H1 (cell line): ENCODE data around the gene KLHL17. TPM values are rescaled to one million over a fixed set of nuclear protein-coding genes. Genes with fewer than 3 reads are reported as not detected.

Experiments
- polyA plus RNA-seq, 7 experiments: library from polyadenylated mRNA; depleted of rRNA in 3 of 7; stranded (reverse) in 5 of 7; unstranded in 2 of 7; fragments of >200 nt in 5 of 7; fragments of 200-250 nt in 2 of 7; gene quantifications; 1 replicate in 5 of 7; 2 replicates in 1 of 7; 4 replicates in 1 of 7; pipeline versions ENCODE4 v1.2.1 to v1.2.3, GENCODE V29; 2011 to 2013; ENCODE audit warnings: missing spikeins in 2 of 7, mixed read lengths in 2 of 7
- total RNA-seq: library from RNA; stranded (reverse); fragmentation: NEBNext Ultra II Directional; extraction: Animal tissue kit (Norgen Biotek cat#: 25700); gene quantifications from 2 replicates; pipeline ENCODE4 v1.2.1, GENCODE V29; 2021
- TF ChIP-seq, protein P1 (sequence below): fragments of 300-600 bp; sonication (generic); IDR thresholded peaks from 2 replicates; pipeline ENCODE4 v1.7.1; 2012; ENCODE audit warnings: low read length, moderate library complexity, mild to moderate bottlenecking, inconsistent platforms; ENCODE audit not compliant: insufficient replicate concordance

Gene KLHL17
- total and polyA plus RNA-seq, 2 of the 8 experiments (the other 6 are each of a cell fraction or from before 2014, with no cell fraction given), result 32.6 to 36.1 TPM

DNA sequence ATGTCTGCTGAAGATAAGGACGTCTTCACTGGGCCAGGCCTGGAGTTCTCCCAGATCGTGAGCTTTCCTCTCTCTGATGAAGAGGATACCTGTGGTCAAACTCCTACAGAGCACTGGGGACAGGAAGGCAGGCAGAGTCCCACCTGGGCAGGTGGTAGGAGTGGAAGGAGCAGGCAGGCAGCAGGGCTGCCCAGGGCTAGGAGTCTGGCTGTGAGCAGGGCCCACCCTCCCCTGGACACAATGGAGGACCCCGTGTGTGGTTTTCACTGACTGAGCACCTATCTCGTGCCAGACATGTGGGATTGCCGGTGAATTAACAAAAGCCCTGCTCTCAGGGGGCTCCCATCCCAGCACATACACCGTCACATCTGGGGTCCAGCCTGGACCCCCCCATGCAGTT lies 41.5 kb upstream of the KLHL17 start (continued):
- TF ChIP-seq, protein P1, sequence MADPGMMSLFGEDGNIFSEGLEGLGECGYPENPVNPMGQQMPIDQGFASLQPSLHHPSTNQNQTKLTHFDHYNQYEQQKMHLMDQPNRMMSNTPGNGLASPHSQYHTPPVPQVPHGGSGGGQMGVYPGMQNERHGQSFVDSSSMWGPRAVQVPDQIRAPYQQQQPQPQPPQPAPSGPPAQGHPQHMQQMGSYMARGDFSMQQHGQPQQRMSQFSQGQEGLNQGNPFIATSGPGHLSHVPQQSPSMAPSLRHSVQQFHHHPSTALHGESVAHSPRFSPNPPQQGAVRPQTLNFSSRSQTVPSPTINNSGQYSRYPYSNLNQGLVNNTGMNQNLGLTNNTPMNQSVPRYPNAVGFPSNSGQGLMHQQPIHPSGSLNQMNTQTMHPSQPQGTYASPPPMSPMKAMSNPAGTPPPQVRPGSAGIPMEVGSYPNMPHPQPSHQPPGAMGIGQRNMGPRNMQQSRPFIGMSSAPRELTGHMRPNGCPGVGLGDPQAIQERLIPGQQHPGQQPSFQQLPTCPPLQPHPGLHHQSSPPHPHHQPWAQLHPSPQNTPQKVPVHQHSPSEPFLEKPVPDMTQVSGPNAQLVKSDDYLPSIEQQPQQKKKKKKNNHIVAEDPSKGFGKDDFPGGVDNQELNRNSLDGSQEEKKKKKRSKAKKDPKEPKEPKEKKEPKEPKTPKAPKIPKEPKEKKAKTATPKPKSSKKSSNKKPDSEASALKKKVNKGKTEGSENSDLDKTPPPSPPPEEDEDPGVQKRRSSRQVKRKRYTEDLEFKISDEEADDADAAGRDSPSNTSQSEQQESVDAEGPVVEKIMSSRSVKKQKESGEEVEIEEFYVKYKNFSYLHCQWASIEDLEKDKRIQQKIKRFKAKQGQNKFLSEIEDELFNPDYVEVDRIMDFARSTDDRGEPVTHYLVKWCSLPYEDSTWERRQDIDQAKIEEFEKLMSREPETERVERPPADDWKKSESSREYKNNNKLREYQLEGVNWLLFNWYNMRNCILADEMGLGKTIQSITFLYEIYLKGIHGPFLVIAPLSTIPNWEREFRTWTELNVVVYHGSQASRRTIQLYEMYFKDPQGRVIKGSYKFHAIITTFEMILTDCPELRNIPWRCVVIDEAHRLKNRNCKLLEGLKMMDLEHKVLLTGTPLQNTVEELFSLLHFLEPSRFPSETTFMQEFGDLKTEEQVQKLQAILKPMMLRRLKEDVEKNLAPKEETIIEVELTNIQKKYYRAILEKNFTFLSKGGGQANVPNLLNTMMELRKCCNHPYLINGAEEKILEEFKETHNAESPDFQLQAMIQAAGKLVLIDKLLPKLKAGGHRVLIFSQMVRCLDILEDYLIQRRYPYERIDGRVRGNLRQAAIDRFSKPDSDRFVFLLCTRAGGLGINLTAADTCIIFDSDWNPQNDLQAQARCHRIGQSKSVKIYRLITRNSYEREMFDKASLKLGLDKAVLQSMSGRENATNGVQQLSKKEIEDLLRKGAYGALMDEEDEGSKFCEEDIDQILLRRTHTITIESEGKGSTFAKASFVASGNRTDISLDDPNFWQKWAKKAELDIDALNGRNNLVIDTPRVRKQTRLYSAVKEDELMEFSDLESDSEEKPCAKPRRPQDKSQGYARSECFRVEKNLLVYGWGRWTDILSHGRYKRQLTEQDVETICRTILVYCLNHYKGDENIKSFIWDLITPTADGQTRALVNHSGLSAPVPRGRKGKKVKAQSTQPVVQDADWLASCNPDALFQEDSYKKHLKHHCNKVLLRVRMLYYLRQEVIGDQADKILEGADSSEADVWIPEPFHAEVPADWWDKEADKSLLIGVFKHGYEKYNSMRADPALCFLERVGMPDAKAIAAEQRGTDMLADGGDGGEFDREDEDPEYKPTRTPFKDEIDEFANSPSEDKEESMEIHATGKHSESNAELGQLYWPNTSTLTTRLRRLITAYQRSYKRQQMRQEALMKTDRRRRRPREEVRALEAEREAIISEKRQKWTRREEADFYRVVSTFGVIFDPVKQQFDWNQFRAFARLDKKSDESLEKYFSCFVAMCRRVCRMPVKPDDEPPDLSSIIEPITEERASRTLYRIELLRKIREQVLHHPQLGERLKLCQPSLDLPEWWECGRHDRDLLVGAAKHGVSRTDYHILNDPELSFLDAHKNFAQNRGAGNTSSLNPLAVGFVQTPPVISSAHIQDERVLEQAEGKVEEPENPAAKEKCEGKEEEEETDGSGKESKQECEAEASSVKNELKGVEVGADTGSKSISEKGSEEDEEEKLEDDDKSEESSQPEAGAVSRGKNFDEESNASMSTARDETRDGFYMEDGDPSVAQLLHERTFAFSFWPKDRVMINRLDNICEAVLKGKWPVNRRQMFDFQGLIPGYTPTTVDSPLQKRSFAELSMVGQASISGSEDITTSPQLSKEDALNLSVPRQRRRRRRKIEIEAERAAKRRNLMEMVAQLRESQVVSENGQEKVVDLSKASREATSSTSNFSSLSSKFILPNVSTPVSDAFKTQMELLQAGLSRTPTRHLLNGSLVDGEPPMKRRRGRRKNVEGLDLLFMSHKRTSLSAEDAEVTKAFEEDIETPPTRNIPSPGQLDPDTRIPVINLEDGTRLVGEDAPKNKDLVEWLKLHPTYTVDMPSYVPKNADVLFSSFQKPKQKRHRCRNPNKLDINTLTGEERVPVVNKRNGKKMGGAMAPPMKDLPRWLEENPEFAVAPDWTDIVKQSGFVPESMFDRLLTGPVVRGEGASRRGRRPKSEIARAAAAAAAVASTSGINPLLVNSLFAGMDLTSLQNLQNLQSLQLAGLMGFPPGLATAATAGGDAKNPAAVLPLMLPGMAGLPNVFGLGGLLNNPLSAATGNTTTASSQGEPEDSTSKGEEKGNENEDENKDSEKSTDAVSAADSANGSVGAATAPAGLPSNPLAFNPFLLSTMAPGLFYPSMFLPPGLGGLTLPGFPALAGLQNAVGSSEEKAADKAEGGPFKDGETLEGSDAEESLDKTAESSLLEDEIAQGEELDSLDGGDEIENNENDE, result no peak
